ENCODE data around the gene PTPRD.

GRCh38 chr9:9492506-9492905 lies 1120.3 kb downstream of the PTPRD start:
- no peak for TF ChIP-seq CTCF (IDR thresholded peaks at IDR 0.05; ENCODE audit: insufficient read depth, low read length, poor library complexity, severe bottlenecking)
- no peak for TF ChIP-seq EZH2phosphoT487 (conservative IDR thresholded peaks at IDR 0.05; ENCODE audit: low read length)
